Natural killer cell (primary cell): ENCODE data around the gene CRELD1. TPM values are rescaled to one million over a fixed set of nuclear protein-coding genes. Genes with fewer than 3 reads are reported as not detected.
A peak's percentile ranks its signal among the peaks of the same experiment; 100 is the strongest.

Source experiments
- ATAC-seq, 3 donors: fragments of 150-1000 bp in 2 of 3; fragments of 200-7000 bp in 1 of 3; cut with Tn5 transposase; 1 replicate in 1 of 3; 2 replicates in 2 of 3; pipeline ENCODE4 v1.10.0; 2021; ENCODE audit warnings: mild to moderate bottlenecking in 2 of 3, moderate library complexity in 2 of 3
- DNase-seq, 2 donors: peaks; one replicate each; pipeline versions ENCODE4 v3.0.0 to v3.0.0-alpha.2; 2013 to 2021; ENCODE audit warnings: mixed read lengths in 1 of 2
- H3K27ac ChIP-seq: one replicate; pipeline ENCODE4 v1.5.1; 2013; ENCODE audit warnings: mild to moderate bottlenecking, low read length
- H3K27me3 ChIP-seq: one replicate; pipeline ENCODE4 v1.6.1; 2013; ENCODE audit warnings: low read length; ENCODE audit not compliant: control insufficient read depth, insufficient read depth
- H3K36me3 ChIP-seq: one replicate; pipeline ENCODE4 v1.6.1; 2013; ENCODE audit warnings: low read length; ENCODE audit not compliant: control insufficient read depth, insufficient read depth
- H3K4me1 ChIP-seq: one replicate; pipeline ENCODE4 v1.6.1; 2013; ENCODE audit warnings: low read length; ENCODE audit not compliant: control insufficient read depth, insufficient read depth
- H3K4me3 ChIP-seq: one replicate; pipeline ENCODE4 v1.5.1; 2013; ENCODE audit warnings: low read length
- H3K9me3 ChIP-seq: one replicate; pipeline ENCODE4 v1.6.1; 2013; ENCODE audit warnings: low read length; ENCODE audit not compliant: control insufficient read depth, insufficient read depth
- H3K27ac Mint-ChIP-seq, 2 donors: one replicate each; pipeline ENCODE4 v1.8.0; 2022; ENCODE audit warnings: mild to moderate bottlenecking in 2 of 2, mixed read lengths in 2 of 2, moderate library complexity in 1 of 2
- H3K27me3 Mint-ChIP-seq, 2 donors: one replicate each; pipeline ENCODE4 v1.8.0; 2022; ENCODE audit warnings: low read depth in 2 of 2, mixed read lengths in 2 of 2
- H3K36me3 Mint-ChIP-seq: one replicate; pipeline ENCODE4 v1.8.0; 2022; ENCODE audit warnings: mixed read lengths
- H3K4me1 Mint-ChIP-seq, 2 donors: one replicate each; pipeline ENCODE4 v1.8.0; 2022; ENCODE audit warnings: mixed read lengths in 2 of 2
- H3K4me3 Mint-ChIP-seq: one replicate; pipeline ENCODE4 v1.8.0; 2022; ENCODE audit warnings: mild to moderate bottlenecking, moderate library complexity, mixed read lengths
- H3K9me3 Mint-ChIP-seq, 2 donors: one replicate each; pipeline ENCODE4 v1.8.0; 2022; ENCODE audit warnings: mixed read lengths in 2 of 2
- WGBS: methylation state at CpG from one replicate; pipeline ENCODE4 v1.1.7; 2013; ENCODE audit warnings: missing lambda C conversion rate; ENCODE audit not compliant: insufficient coverage; 5-methylcytosine and 5-hydroxymethylcytosine counted together
- intact Hi-C: fragments of 100-400 bp; cut with micrococcal nuclease; formaldehyde crosslinking; loops from one replicate; pipeline ENCODE4 v1.14.2; 2022
- total RNA-seq, 4 donors: library from RNA; stranded (reverse); fragments of 120-200 nt in 1 of 4; gene quantifications; one replicate each; pipeline versions ENCODE4 v1.2.3 to v1.2.4, GENCODE V29; 2013 to 2022
- TF ChIP-seq, protein P1 (sequence below): fragments of 200-600 bp; IDR thresholded peaks from one replicate; pipeline ENCODE4 v1.8.0; 2022; ENCODE audit warnings: antibody characterized with exemption

The CRELD1 gene
- total RNA-seq, 3 donors from 2014 or later (not counting 1 experiment from before 2014, with no cell fraction given), result 29.1 to 35.6 (median 32.9) TPM

DNA sequence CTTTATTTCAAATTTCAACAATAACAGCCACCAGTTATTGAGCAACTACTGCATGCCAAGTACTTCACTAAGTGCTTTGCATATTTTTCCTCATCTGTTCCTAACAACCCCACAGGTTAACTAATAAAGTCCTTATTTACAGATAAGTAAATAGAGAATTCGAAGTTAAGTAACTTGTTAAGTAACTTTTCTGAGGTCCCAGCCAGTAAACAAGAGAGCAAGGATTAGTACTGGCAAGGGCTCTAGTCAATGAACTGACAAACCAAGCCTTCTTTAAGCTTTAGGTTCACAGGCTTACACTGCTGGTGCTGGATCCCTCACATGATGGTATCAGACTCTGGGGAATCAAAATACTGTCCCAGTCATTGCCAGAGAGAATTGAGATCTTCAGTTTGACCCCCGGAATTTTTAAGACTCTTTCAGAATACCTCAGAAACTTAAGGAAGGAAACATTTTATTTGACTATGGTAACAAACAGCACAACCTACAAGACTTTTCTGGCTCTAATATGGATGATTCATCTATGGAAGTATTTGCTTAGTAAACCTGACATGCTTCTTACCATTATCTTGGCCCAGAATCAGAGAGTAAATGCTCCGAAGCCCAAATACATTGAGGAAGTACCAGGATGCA is 36.5 kb downstream of the CRELD1 start:
- WGBS, result 79% methylated on average over 3 of the region's 3 CpGs
- Mint-ChIP-seq H3K27ac (no peak overlapping the region), H3K27me3 (no peaks in the 10 kb centered on the region), H3K4me3 (no peak overlapping the region), H3K36me3 (peaks cover 21% of the 10 kb centered on the region), H3K4me1 (no peaks in the 10 kb centered on the region), H3K9me3 (no peaks in the 10 kb centered on the region)
- intact Hi-C loops, result no loop called here
- H3K36me3 ChIP-seq, result peaks cover 68% of the 10 kb centered on the region
- TF ChIP-seq, protein P1, sequence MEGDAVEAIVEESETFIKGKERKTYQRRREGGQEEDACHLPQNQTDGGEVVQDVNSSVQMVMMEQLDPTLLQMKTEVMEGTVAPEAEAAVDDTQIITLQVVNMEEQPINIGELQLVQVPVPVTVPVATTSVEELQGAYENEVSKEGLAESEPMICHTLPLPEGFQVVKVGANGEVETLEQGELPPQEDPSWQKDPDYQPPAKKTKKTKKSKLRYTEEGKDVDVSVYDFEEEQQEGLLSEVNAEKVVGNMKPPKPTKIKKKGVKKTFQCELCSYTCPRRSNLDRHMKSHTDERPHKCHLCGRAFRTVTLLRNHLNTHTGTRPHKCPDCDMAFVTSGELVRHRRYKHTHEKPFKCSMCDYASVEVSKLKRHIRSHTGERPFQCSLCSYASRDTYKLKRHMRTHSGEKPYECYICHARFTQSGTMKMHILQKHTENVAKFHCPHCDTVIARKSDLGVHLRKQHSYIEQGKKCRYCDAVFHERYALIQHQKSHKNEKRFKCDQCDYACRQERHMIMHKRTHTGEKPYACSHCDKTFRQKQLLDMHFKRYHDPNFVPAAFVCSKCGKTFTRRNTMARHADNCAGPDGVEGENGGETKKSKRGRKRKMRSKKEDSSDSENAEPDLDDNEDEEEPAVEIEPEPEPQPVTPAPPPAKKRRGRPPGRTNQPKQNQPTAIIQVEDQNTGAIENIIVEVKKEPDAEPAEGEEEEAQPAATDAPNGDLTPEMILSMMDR, result no peak
- DNase-seq (no peak), ATAC-seq (no peak)
- H3K9me3 ChIP-seq, result no peaks in the 10 kb centered on the region
- no peaks in the 10 kb centered on the region for H3K4me1 ChIP-seq
- no peaks in the 10 kb centered on the region for H3K27me3 ChIP-seq
- no peak overlapping the region for H3K27ac ChIP-seq
- no peak overlapping the region for H3K4me3 ChIP-seq

DNA sequence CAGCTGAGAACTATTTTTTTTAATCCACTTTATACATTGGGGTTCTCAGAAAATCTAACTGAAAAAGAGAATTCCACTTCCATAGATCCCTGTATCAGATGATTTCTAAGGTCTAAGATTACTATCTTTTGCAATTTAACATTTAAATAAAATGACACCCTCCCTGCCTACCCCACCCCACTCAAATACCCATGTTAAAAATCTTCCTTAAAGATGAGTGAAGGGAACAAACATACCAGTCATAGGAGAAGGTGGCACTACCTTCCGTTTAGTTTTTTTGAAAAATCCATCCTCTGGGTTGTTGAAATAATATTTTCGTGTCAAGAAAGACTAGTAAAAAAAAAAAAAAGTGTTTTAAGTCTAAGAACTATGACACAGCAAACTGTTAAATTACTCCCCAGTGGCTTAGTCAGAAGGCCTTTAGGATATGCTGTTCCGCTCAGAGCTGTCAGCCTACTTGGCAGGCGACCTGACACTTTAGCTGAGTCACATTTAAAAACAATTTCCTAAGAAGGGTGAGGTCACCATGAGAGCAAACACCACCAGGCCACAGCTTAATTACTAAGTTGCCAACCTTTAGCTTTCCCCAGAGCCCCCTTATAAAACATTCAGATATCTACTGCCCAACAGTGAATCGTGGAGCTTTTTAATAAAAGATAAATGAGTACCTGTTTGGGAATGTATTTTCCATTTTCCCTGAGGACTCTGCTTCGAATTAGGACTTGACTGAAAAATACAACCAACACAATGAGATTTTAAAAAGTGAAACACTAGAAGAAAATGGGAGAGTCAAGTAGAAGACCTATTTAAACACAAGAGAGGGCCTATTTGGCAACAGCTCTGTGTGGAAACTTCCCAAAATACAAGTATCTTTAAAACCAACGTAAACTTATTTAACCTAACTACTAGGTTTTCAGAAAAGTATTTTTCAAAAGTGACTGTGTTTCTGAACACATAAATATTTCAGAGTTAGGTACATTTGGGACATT is 43.4 kb downstream of the CRELD1 start:
- TF ChIP-seq, protein P1, result no peak
- no peak overlapping the region for H3K27ac ChIP-seq
- no peak overlapping the region for H3K4me3 Mint-ChIP-seq
- H3K36me3 Mint-ChIP-seq, result no peaks in the 10 kb centered on the region
- DNase-seq (no peak), ATAC-seq (peak in 2 of 3 donors; percentile 54 to 64)
- H3K36me3 ChIP-seq, result peaks cover 56% of the 10 kb centered on the region
- peaks cover 7 to 15% of the 10 kb centered on the region in 2 donors for H3K4me1 Mint-ChIP-seq
- H3K9me3 ChIP-seq, result no peaks in the 10 kb centered on the region
- H3K27me3 ChIP-seq, result no peaks in the 10 kb centered on the region
- H3K9me3 Mint-ChIP-seq, result no peaks in the 10 kb centered on the region
- intact Hi-C loops, result no loop called here
- peak overlapping the region; percentile 8 to 33 for H3K27ac Mint-ChIP-seq
- no peak overlapping the region for H3K4me3 ChIP-seq
- H3K4me1 ChIP-seq, result no peaks in the 10 kb centered on the region
- no peaks in the 10 kb centered on the region for H3K27me3 Mint-ChIP-seq
- WGBS, result 60% methylated on average over 4 of the region's 7 CpGs

DNA sequence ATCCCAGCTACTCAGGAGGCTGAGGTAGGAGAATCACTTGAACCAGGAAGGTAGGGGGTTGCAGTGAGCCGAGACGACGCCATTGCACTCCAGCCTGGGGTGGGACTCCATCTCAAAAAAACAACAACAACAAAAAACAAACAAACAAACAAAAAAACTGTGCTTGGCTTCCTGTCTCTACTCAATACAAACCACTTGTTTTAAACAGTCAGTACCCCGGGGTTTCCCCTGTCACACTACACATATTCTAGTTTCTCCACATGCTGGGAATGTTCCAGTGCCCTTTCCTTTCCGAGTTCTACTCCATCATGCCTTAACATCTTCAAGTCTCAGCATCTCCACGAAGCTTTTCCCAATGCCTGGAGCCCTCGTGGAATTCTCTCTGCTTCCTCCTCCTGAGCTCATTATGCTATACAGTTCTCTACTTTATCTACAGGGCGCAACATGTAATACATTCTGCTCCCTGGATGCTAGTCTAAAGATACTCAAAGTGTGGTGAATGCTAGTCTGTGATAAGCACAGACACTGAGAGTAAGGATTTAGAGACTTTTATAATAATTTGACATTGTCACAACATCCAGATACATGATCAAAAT is 45.2 kb downstream of the CRELD1 start:
- Histone ChIP-seq H3K4me1 (no peaks in the 10 kb centered on the region), H3K36me3 (peaks cover 46% of the 10 kb centered on the region), H3K9me3 (no peaks in the 10 kb centered on the region), H3K4me3 (no peak overlapping the region), H3K27ac (no peak overlapping the region), H3K27me3 (no peaks in the 10 kb centered on the region)
- Mint-ChIP-seq H3K4me3 (no peak overlapping the region), H3K4me1 (peaks cover 7 to 15% of the 10 kb centered on the region in 2 donors), H3K27ac (peak overlapping the region; percentile 12 to 46), H3K36me3 (no peaks in the 10 kb centered on the region), H3K9me3 (no peaks in the 10 kb centered on the region), H3K27me3 (no peaks in the 10 kb centered on the region)
- ATAC-seq, result no peak
- intact Hi-C loops, result no loop called here
- DNase-seq, result no peak
- WGBS, result 95% methylated on average over 8 of the region's 8 CpGs
- TF ChIP-seq, protein P1, result no peak
